Panc1 (cell line): Measurements from ENCODE around the gene POLR1C. TPM values are rescaled to one million over a fixed set of nuclear protein-coding genes. Genes with fewer than 3 reads are reported as not detected.

Source experiments
- ATAC-seq: fragments of 200-7000 bp; cut with Tn5 transposase; 2 replicates; pipeline ENCODE4 v1.9.1; 2020; ENCODE audit warnings: mild to moderate bottlenecking, moderate library complexity
- BruUV-seq: library from RNA; stranded (reverse); fragments of 400-500 nt; replicated peaks from 2 replicates; lab custom pipeline; 2021; lab: Mats Ljungman, UMichigan
- CTCF ChIA-PET: fragments of 300-600 bp; sonication (Branson Sonifier 250); formaldehyde crosslinking; loops from one replicate; lab custom pipeline; 2022; ENCODE audit warnings: antibody characterized with exemption; lab: Charles Lee
- POLR2A ChIA-PET: fragments of 300-600 bp; sonication (Branson Sonifier 250); formaldehyde crosslinking; loops from one replicate; lab custom pipeline; 2022; ENCODE audit warnings: antibody characterized with exemption; lab: Charles Lee
- DNase-seq: peaks from one replicate; pipeline ENCODE4 v3.0.0-alpha.2; 2010; ENCODE audit warnings: low read depth, low spot score
- H3K27ac ChIP-seq: 2 replicates; pipeline ENCODE4 v1.5.1; 2011; ENCODE audit warnings: mild to moderate bottlenecking, low read length, inconsistent platforms
- H3K27me3 ChIP-seq: fragments of 200-500 bp; sonication (Bioruptor generic); 2 replicates; pipeline ENCODE4 v1.6.0; 2014; ENCODE audit warnings: low read length, inconsistent platforms; ENCODE audit not compliant: control insufficient read depth, insufficient read depth
- H3K36me3 ChIP-seq: fragments of 200-500 bp; sonication (Bioruptor generic); 2 replicates; pipeline ENCODE4 v1.5.1; 2014; ENCODE audit warnings: inconsistent platforms, mild to moderate bottlenecking, low read length, moderate library complexity; ENCODE audit not compliant: control insufficient read depth, insufficient read depth
- H3K4me1 ChIP-seq: 2 replicates; pipeline ENCODE4 v1.5.1; 2011; ENCODE audit warnings: inconsistent platforms, mild to moderate bottlenecking, low read length, moderate library complexity; ENCODE audit not compliant: control insufficient read depth, insufficient read depth
- H3K4me3 ChIP-seq, 2 experiments: 2 replicates each; pipeline ENCODE4 v1.5.1; 2011 to 2012; ENCODE audit warnings: low read depth in 2 of 2, low read length in 2 of 2, mild to moderate bottlenecking in 2 of 2, inconsistent platforms in 1 of 2, moderate library complexity in 1 of 2
- H3K9me3 ChIP-seq: fragments of 200-500 bp; sonication (Bioruptor generic); 2 replicates; pipeline ENCODE4 v1.5.1; 2014; ENCODE audit warnings: low read depth, mild to moderate bottlenecking, inconsistent platforms, low read length, moderate library complexity; ENCODE audit not compliant: control insufficient read depth, insufficient read depth
- POLR2AphosphoS5 ChIP-seq: IDR thresholded peaks from 2 replicates; pipeline ENCODE4 v1.6.1; 2012; ENCODE audit warnings: mild to moderate bottlenecking, low read depth, low read length, moderate library complexity
- SIN3A ChIP-seq: IDR thresholded peaks from 2 replicates; pipeline ENCODE4 v1.6.1; 2012; ENCODE audit warnings: low read depth, mild to moderate bottlenecking, low read length, moderate library complexity, borderline replicate concordance; ENCODE audit not compliant: insufficient read depth
- TCF7L2 ChIP-seq: IDR thresholded peaks from 2 replicates; pipeline ENCODE4 v1.6.1; 2011; ENCODE audit warnings: mild to moderate bottlenecking, low read depth, low read length, inconsistent platforms
- in situ Hi-C: cut with HindIII; loops from 2 replicates; pipeline ENCODE4 v1.10.0; 2016; ENCODE audit warnings: low sequenced_read_pairs, low pct_unique_long_range_greater_than_20kb
- intact Hi-C: fragments of 100-400 bp; cut with micrococcal nuclease; formaldehyde crosslinking; loops from one replicate; pipeline ENCODE4 v1.10.0; 2022; ENCODE audit not compliant: unreplicated experiment
- total RNA-seq: library from RNA; stranded (reverse); gene quantifications from one replicate; pipeline ENCODE4 v1.2.1, GENCODE V29; 2021; ENCODE audit not compliant: unreplicated experiment
- TF ChIP-seq, protein P1 (sequence below), 2 experiments: IDR thresholded peaks; 2 replicates each; pipeline ENCODE4 v1.6.1; 2011 to 2012; ENCODE audit warnings: low read depth in 2 of 2, control low read depth in 1 of 2, low read length in 1 of 2, mild to moderate bottlenecking in 1 of 2, moderate library complexity in 1 of 2; ENCODE audit not compliant: insufficient read depth in 1 of 2
- TF ChIP-seq, protein P2 (sequence below): fragments of 450-650 bp; IDR thresholded peaks from 2 replicates; pipeline ENCODE4 v1.5.1; 2017; ENCODE audit warnings: mild to moderate bottlenecking

Gene POLR1C
- total RNA-seq, 1 experiment from 2014 or later = 65.1 TPM

DNA sequence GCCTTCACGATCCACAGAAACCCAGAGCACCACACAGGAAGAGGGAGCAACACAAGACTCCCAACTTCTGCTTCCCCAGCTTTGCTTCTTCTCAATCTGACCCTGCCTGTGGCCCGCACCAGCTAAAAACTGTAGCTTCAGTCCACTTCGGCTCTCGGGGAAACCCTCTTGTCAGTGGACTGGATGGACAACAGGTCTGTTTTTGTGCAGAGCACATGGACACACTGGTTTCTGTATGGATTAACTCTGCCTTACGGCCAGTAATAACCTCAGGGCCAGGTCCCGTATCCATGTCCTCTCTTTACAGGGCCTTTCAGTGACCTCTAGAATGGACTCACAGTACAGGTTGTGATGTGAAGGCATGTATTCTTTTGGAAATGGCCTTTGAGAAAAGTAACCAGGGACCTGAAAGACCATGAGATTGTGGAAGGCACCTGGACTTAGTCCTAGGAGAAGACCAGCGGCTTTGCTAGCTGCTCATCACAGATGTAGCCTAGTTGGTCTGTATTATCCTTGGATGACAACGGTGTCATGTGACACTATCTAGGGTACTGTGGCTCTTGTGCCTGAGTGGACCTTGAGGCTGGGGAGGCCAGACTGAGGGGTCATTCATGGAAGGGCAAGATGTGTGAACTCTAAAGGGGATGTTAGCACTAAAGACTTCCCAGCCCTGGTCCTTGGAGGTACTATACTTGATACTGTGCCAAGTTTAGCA lies 5.8 kb downstream of the POLR1C start:
- no TSS peak for BruUV-seq

DNA sequence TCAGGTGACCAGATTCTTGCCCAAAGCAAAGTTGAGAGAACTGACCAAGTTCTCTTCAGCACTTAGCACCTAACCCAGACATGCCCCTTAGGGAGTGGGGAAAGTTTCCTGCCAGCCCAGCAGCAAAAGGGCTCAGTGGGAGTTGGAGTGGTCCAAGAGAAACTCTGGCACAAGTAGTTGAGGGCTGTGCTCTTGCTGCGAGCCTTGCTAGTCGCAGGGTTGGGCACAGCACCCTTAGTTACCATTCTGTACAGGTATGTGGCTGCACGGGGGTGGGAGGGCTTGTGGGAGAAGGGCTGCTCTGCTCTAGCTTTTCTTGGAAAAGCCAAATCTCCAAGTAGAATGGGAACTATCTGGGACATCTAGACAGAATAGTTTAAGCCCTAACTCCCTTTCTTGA lies 6.4 kb downstream of the POLR1C start:
- in situ Hi-C loops = loop anchor here (10.0 kb wide), 1 partner anchor 72 kb away; no protein-coding TSS in a partner anchor
- intact Hi-C loops = no loop called here
- no TSS peak for BruUV-seq
- H3K4me3 ChIP-seq = no peak overlapping the region
- TF ChIP-seq TCF7L2 (no peak), SIN3A (no peak), POLR2AphosphoS5 (no peak)
- TF ChIP-seq, protein P1, sequence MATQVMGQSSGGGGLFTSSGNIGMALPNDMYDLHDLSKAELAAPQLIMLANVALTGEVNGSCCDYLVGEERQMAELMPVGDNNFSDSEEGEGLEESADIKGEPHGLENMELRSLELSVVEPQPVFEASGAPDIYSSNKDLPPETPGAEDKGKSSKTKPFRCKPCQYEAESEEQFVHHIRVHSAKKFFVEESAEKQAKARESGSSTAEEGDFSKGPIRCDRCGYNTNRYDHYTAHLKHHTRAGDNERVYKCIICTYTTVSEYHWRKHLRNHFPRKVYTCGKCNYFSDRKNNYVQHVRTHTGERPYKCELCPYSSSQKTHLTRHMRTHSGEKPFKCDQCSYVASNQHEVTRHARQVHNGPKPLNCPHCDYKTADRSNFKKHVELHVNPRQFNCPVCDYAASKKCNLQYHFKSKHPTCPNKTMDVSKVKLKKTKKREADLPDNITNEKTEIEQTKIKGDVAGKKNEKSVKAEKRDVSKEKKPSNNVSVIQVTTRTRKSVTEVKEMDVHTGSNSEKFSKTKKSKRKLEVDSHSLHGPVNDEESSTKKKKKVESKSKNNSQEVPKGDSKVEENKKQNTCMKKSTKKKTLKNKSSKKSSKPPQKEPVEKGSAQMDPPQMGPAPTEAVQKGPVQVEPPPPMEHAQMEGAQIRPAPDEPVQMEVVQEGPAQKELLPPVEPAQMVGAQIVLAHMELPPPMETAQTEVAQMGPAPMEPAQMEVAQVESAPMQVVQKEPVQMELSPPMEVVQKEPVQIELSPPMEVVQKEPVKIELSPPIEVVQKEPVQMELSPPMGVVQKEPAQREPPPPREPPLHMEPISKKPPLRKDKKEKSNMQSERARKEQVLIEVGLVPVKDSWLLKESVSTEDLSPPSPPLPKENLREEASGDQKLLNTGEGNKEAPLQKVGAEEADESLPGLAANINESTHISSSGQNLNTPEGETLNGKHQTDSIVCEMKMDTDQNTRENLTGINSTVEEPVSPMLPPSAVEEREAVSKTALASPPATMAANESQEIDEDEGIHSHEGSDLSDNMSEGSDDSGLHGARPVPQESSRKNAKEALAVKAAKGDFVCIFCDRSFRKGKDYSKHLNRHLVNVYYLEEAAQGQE (IDR thresholded peaks at IDR 0.05; ENCODE audit: insufficient read depth in 1 of 2, low read depth in 2 of 2, low read length in 1 of 2) = no peak
- TF ChIP-seq, protein P2, sequence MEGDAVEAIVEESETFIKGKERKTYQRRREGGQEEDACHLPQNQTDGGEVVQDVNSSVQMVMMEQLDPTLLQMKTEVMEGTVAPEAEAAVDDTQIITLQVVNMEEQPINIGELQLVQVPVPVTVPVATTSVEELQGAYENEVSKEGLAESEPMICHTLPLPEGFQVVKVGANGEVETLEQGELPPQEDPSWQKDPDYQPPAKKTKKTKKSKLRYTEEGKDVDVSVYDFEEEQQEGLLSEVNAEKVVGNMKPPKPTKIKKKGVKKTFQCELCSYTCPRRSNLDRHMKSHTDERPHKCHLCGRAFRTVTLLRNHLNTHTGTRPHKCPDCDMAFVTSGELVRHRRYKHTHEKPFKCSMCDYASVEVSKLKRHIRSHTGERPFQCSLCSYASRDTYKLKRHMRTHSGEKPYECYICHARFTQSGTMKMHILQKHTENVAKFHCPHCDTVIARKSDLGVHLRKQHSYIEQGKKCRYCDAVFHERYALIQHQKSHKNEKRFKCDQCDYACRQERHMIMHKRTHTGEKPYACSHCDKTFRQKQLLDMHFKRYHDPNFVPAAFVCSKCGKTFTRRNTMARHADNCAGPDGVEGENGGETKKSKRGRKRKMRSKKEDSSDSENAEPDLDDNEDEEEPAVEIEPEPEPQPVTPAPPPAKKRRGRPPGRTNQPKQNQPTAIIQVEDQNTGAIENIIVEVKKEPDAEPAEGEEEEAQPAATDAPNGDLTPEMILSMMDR = no peak
- ChIA-PET CTCF (interaction anchor here (0.6 kb wide), 1 partner anchor 33 kb away, joined by 3 read pairs; no protein-coding TSS in a partner anchor), POLR2A (no interaction called here)
- H3K36me3 ChIP-seq = peaks cover 29% of the 10 kb centered on the region
- no peaks in the 10 kb centered on the region for H3K9me3 ChIP-seq
- no peaks in the 10 kb centered on the region for H3K27me3 ChIP-seq
- no peak overlapping the region for H3K27ac ChIP-seq
- H3K4me1 ChIP-seq = peaks cover 2% of the 10 kb centered on the region; the same call in 1 of the 2 replicates
- ATAC-seq (no peak), DNase-seq (no peak)

More for the DNA sequence above, 5.8 kb downstream of the POLR1C start:
- DNase-seq = no peak
- no peak overlapping the region for H3K27ac ChIP-seq
- peak; percentile 20; the same call in 1 of the 2 replicates for ATAC-seq
- H3K9me3 ChIP-seq = no peaks in the 10 kb centered on the region
- peaks cover 26% of the 10 kb centered on the region for H3K36me3 ChIP-seq
- TF ChIP-seq, protein P2 = no peak
- no peak for TF ChIP-seq TCF7L2
- peak; percentile 16; the same call in 1 of the 2 replicates for TF ChIP-seq POLR2AphosphoS5
- TF ChIP-seq SIN3A = no peak
- TF ChIP-seq, protein P1 (IDR thresholded peaks at IDR 0.05; ENCODE audit: insufficient read depth in 1 of 2, low read depth in 2 of 2, low read length in 1 of 2) = no peak
- ChIA-PET POLR2A (no interaction called here), CTCF (interaction anchor here (0.6 kb wide), 1 partner anchor 34 kb away, joined by 3 read pairs; no protein-coding TSS in a partner anchor)
- H3K27me3 ChIP-seq = no peaks in the 10 kb centered on the region
- H3K4me3 ChIP-seq = no peak overlapping the region
- in situ Hi-C loops = loop anchor here (10.0 kb wide), 1 partner anchor 72 kb away; no protein-coding TSS in a partner anchor
- H3K4me1 ChIP-seq = peaks cover 7% of the 10 kb centered on the region; the same call in 1 of the 2 replicates
- intact Hi-C loops = no loop called here
